Type B pancreatic cell (in vitro differentiated cells): ENCODE results near the gene NCAN. TPM values are rescaled to one million over a fixed set of nuclear protein-coding genes. Genes with fewer than 3 reads are reported as not detected.
"Not testable (repeated sequence)": the region's sequence is repeated elsewhere in the genome, so short reads cannot be mapped to it uniquely, and the experiment has no call there.

ENCODE experiments used
- DNase-seq: peaks from one replicate; pipeline ENCODE4 v3.0.0; 2021; ENCODE audit warnings: mixed read lengths; ENCODE audit not compliant: unreplicated experiment; ENCODE audit errors: extremely low spot score
- H3K27ac Mint-ChIP-seq: 2 replicates; pipeline ENCODE4 v1.8.0; 2021; ENCODE audit warnings: mild to moderate bottlenecking, mixed read lengths
- H3K27me3 Mint-ChIP-seq: 2 replicates; pipeline ENCODE4 v1.8.0; 2021; ENCODE audit warnings: mixed read lengths
- H3K36me3 Mint-ChIP-seq: 2 replicates; pipeline ENCODE4 v1.8.0; 2021; ENCODE audit warnings: mixed read lengths
- H3K4me1 Mint-ChIP-seq: one replicate; pipeline ENCODE4 v1.8.0; 2021; ENCODE audit warnings: mixed read lengths; ENCODE audit not compliant: unreplicated experiment
- H3K4me3 Mint-ChIP-seq: 2 replicates; pipeline ENCODE4 v1.8.0; 2021; ENCODE audit warnings: mild to moderate bottlenecking, mixed read lengths
- H3K9me3 Mint-ChIP-seq: 2 replicates; pipeline ENCODE4 v1.8.0; 2021; ENCODE audit warnings: mixed read lengths
- CTCF ChIP-seq: fragments of 200-600 bp; sonication (generic); conservative IDR thresholded peaks from 2 replicates; pipeline ENCODE4 v1.5.0; 2021; ENCODE audit warnings: antibody characterized with exemption, mild to moderate bottlenecking
- total RNA-seq: library from RNA; stranded (reverse); gene quantifications from 2 replicates; pipeline ENCODE4 v1.2.1, GENCODE V29; 2021; ENCODE audit warnings: low replicate concordance

Gene NCAN
- total RNA-seq, 1 donor from 2014 or later: 0.80 TPM

DNA sequence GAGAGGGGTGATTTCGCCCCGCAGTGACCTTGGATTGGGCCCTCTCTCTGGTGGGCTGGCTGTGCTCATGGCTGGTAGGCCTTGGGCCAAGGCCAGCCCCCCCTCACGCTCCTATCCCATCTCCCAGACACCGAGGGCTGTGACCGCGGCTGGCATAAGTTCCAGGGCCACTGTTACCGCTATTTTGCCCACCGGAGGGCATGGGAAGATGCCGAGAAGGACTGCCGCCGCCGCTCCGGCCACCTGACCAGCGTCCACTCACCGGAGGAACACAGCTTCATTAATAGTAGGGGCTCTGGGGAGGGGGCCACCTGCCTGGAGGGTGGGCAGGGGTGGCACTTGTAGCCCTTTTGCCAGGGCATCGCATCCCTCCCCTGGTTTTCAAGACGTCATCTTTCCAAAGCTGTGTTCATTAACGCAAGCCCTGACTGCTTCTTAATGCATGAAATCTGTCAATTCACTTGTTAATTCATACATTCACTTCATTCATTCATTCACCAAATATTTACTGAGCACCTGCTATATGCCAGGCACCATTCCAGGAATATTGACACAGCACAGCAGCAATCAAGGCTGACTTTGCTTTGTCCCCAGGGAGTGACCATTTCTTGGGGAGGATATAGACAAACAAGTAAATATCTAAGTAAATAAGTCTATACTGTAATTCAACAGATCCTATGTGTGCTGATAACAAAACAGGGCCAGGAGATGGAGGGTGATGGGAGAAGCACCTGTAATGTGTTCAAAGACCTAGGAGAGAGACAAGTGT, 26.6 kb downstream of the NCAN start:
- no peak for TF ChIP-seq CTCF
- no peak for DNase-seq
- H3K27me3 Mint-ChIP-seq: peaks cover 16% of the 10 kb centered on the region
- no peak overlapping the region for H3K27ac Mint-ChIP-seq
- no peak overlapping the region for H3K4me3 Mint-ChIP-seq
- H3K4me1 Mint-ChIP-seq: no peaks in the 10 kb centered on the region
- H3K36me3 Mint-ChIP-seq: no peaks in the 10 kb centered on the region
- no peaks in the 10 kb centered on the region for H3K9me3 Mint-ChIP-seq

DNA sequence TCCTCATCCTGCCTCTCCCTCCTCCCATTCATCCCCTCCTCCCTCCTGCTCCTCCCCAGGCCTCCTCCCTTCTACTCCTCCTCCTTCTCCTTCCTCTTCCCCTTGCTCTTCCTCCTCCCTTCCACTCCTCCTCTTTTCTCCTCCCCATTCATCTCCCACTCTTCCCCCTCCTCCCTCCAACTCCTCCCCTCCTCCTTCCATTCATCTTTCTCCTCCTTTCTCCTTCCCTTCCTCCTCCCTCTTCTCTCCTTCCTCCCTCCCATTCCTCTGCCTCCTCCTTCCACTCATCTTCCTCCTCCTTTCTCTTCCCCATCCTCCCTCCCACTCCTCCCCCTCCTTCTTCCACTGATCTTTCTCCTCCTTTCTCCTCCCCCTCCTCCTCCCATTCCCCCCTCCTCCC, 27.9 kb downstream of the NCAN start:
- DNase-seq: no peak
- no peaks in the 10 kb centered on the region for H3K4me1 Mint-ChIP-seq
- H3K9me3 Mint-ChIP-seq: no peaks in the 10 kb centered on the region
- no peak overlapping the region for H3K27ac Mint-ChIP-seq
- peaks cover 16% of the 10 kb centered on the region for H3K27me3 Mint-ChIP-seq
- TF ChIP-seq CTCF: no peak
- H3K4me3 Mint-ChIP-seq: no peak overlapping the region
- no peaks in the 10 kb centered on the region for H3K36me3 Mint-ChIP-seq

- Mint-ChIP-seq H3K4me1 (no peaks in the 10 kb centered on the region), H3K4me3 (no peak overlapping the region), H3K36me3 (no peaks in the 10 kb centered on the region), H3K9me3 (no peaks in the 10 kb centered on the region), H3K27ac (no peak overlapping the region), H3K27me3 (peaks cover 16% of the 10 kb centered on the region)
- TF ChIP-seq CTCF: no peak
- no peak for DNase-seq
These were observed 28.7 kb downstream of the NCAN start for GRCh38 chr19:19240476-19240875.

DNA sequence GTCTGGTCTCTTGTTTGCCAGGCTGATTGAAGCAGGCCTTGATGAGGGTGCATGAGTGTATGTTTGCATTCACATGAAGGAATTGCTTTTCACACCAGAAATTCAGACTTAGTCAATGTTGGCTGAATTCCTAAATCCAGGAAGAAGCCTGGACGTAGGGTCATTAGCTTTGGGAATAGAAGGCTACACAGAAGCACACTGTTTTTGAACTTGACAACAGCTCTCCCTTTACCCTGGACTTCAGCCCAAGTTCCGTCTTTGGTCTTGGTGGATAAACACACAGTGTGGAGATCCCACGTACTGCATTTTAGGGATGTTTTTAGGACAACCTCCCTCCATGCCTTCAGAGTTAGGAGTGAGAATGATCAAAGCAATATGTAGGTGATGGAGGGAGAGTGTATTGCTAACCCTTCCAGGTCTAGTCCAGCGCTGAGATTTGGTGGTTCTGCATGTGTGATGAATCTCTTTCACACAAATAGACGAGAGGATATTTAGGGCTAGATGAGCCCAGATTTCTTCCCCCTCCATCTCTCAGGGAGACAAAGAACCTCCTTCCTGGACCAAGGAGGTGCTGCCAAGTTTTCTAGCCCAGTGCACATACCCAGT, 38.5 kb downstream of the NCAN start:
- Mint-ChIP-seq H3K9me3 (no peaks in the 10 kb centered on the region), H3K27me3 (peaks cover 50% of the 10 kb centered on the region)

DNA sequence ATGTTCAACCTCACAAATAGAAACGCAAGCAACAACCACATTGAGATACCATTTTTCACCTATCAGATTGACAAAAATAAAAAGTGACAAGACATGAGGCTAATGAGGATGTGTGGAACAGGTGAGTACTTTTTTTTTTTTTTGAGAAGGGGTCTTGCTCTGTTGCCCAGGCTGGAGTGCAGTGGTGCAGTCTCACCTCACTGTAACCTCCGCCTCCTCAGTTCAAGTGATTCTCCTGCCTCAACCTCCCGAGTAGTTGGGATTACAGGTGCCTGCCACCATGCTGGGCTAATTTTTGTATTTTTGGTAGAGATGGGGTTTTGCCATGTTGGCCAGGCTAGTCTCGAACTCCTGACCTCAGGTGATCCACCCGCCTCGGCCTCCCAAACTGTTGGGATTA, 41.7 kb downstream of the NCAN start:
- H3K27me3 Mint-ChIP-seq: peaks cover 52% of the 10 kb centered on the region
- H3K9me3 Mint-ChIP-seq, H3K27ac Mint-ChIP-seq, H3K4me3 Mint-ChIP-seq, DNase-seq, H3K36me3 Mint-ChIP-seq, H3K4me1 Mint-ChIP-seq: not testable (repeated sequence)

More for the DNA sequence above, 38.5 kb downstream of the NCAN start:
- DNase-seq: no peak
- Mint-ChIP-seq H3K4me1 (no peaks in the 10 kb centered on the region), H3K4me3 (no peak overlapping the region), H3K36me3 (no peaks in the 10 kb centered on the region), H3K27ac (no peak overlapping the region)
- no peak for TF ChIP-seq CTCF
